Calu3 (cell line): ENCODE measurements around the gene BCAS3. TPM values are rescaled to one million over a fixed set of nuclear protein-coding genes. Genes with fewer than 3 reads are reported as not detected.

Source experiments
- BruUV-seq: library from RNA; stranded (reverse); fragments of 400-500 nt; replicated peaks from 2 replicates; lab custom pipeline; 2021; lab: Mats Ljungman, UMichigan
- CTCF ChIA-PET: fragments of 300-600 bp; sonication (Branson Sonifier 250); formaldehyde crosslinking; loops from one replicate; lab custom pipeline; 2022; ENCODE audit warnings: antibody characterized with exemption; lab: Charles Lee
- DNase-seq: peaks from one replicate; pipeline ENCODE4 v3.0.0; 2022
- H3K27ac Mint-ChIP-seq: one replicate; pipeline ENCODE4 v1.8.0; 2022; ENCODE audit warnings: mixed read lengths; ENCODE audit not compliant: unreplicated experiment
- H3K27me3 Mint-ChIP-seq: one replicate; pipeline ENCODE4 v1.8.0; 2022; ENCODE audit warnings: mixed read lengths; ENCODE audit not compliant: unreplicated experiment
- H3K36me3 Mint-ChIP-seq: one replicate; pipeline ENCODE4 v1.8.0; 2022; ENCODE audit warnings: mild to moderate bottlenecking, moderate library complexity, mixed read lengths; ENCODE audit not compliant: insufficient read depth, unreplicated experiment
- H3K4me1 Mint-ChIP-seq: one replicate; pipeline ENCODE4 v1.8.0; 2022; ENCODE audit warnings: mild to moderate bottlenecking, low read depth, mixed read lengths; ENCODE audit not compliant: unreplicated experiment
- H3K4me3 Mint-ChIP-seq: one replicate; pipeline ENCODE4 v1.8.0; 2022; ENCODE audit warnings: mild to moderate bottlenecking, low read depth, moderate library complexity, mixed read lengths; ENCODE audit not compliant: unreplicated experiment
- H3K9me3 Mint-ChIP-seq: one replicate; pipeline ENCODE4 v1.8.0; 2022; ENCODE audit warnings: low read depth, mixed read lengths; ENCODE audit not compliant: unreplicated experiment
- intact Hi-C: fragments of 100-400 bp; cut with micrococcal nuclease; formaldehyde crosslinking; loops from one replicate; pipeline ENCODE4 v1.10.0; 2022; ENCODE audit not compliant: unreplicated experiment
- total RNA-seq: library from RNA; stranded (reverse); gene quantifications from 2 replicates; pipeline ENCODE4 v1.2.3, GENCODE V29; 2022
- TF ChIP-seq, protein P1 (sequence below): fragments of 200-600 bp; IDR thresholded peaks from one replicate; pipeline ENCODE4 v1.8.0; 2022; ENCODE audit warnings: antibody characterized with exemption; ENCODE audit not compliant: unreplicated experiment

Gene BCAS3
- total RNA-seq, 1 experiment from 2014 or later: 10.9 TPM

GRCh38 chr17:61225178-61225882, 547.7 kb downstream of the BCAS3 start:
- Mint-ChIP-seq H3K27ac (no peak overlapping the region), H3K4me3 (no peak overlapping the region), H3K36me3 (no peaks in the 10 kb centered on the region), H3K9me3 (no peaks in the 10 kb centered on the region), H3K4me1 (no peaks in the 10 kb centered on the region), H3K27me3 (no peaks in the 10 kb centered on the region)
- DNase-seq: no peak
- TF ChIP-seq, protein P1, sequence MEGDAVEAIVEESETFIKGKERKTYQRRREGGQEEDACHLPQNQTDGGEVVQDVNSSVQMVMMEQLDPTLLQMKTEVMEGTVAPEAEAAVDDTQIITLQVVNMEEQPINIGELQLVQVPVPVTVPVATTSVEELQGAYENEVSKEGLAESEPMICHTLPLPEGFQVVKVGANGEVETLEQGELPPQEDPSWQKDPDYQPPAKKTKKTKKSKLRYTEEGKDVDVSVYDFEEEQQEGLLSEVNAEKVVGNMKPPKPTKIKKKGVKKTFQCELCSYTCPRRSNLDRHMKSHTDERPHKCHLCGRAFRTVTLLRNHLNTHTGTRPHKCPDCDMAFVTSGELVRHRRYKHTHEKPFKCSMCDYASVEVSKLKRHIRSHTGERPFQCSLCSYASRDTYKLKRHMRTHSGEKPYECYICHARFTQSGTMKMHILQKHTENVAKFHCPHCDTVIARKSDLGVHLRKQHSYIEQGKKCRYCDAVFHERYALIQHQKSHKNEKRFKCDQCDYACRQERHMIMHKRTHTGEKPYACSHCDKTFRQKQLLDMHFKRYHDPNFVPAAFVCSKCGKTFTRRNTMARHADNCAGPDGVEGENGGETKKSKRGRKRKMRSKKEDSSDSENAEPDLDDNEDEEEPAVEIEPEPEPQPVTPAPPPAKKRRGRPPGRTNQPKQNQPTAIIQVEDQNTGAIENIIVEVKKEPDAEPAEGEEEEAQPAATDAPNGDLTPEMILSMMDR: no peak
- no TSS peak for BruUV-seq
- intact Hi-C loops: no loop called here
- CTCF ChIA-PET: no interaction called here

DNA sequence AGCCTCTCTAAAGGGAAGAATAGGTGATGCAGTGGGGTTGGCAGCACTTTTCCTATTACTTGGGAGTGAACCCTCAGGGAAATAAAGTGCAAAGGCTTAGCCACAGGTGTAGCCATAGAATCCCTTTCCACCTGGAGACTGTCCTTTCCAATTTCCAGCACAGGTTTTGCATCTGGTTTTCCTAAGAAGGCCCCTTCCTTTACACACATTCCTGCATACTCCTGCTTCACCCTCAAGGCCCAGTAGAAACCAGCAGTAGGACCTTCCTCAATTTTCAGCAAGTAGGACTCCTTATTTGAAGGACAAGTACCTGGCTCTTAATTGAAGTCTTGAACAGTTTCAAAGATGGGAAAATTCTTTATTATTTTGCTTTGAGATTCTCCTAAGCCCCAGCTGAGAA, 550.2 kb downstream of the BCAS3 start:
- Mint-ChIP-seq H3K9me3 (no peaks in the 10 kb centered on the region), H3K4me1 (no peaks in the 10 kb centered on the region), H3K27ac (no peak overlapping the region), H3K27me3 (no peaks in the 10 kb centered on the region), H3K36me3 (no peaks in the 10 kb centered on the region), H3K4me3 (no peak overlapping the region)
- intact Hi-C loops: no loop called here
- no peak for DNase-seq
- BruUV-seq: no TSS peak
- TF ChIP-seq, protein P1: no peak
- CTCF ChIA-PET: interaction anchor here (0.6 kb wide), 1 partner anchor 190 kb away, joined by 5 read pairs; no protein-coding TSS in a partner anchor

DNA sequence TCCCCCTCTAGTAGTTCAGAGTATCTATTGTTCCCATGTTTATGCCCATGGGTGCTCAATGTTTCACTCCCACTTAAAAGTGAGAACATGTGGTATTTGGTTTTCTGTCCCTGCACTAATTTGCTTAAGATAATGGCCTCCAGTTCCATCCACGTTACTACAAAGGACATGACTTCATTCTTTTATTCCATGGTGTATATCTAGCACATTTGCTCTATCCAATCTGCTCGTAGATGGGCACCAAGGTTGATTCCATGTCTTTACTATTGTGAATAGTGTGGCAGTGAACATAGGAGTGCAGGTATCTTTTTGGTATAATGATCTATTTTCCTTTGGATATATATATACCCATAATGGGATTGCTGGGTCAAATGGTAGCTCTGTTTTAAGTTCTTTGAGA, 552.8 kb downstream of the BCAS3 start:
- intact Hi-C loops: no loop called here
- no peaks in the 10 kb centered on the region for H3K36me3 Mint-ChIP-seq
- no TSS peak for BruUV-seq
- TF ChIP-seq, protein P1: no peak
- no peaks in the 10 kb centered on the region for H3K9me3 Mint-ChIP-seq
- no peak overlapping the region for H3K27ac Mint-ChIP-seq
- CTCF ChIA-PET: no interaction called here
- no peaks in the 10 kb centered on the region for H3K27me3 Mint-ChIP-seq
- no peaks in the 10 kb centered on the region for H3K4me1 Mint-ChIP-seq
- DNase-seq: no peak
- H3K4me3 Mint-ChIP-seq: no peak overlapping the region

DNA sequence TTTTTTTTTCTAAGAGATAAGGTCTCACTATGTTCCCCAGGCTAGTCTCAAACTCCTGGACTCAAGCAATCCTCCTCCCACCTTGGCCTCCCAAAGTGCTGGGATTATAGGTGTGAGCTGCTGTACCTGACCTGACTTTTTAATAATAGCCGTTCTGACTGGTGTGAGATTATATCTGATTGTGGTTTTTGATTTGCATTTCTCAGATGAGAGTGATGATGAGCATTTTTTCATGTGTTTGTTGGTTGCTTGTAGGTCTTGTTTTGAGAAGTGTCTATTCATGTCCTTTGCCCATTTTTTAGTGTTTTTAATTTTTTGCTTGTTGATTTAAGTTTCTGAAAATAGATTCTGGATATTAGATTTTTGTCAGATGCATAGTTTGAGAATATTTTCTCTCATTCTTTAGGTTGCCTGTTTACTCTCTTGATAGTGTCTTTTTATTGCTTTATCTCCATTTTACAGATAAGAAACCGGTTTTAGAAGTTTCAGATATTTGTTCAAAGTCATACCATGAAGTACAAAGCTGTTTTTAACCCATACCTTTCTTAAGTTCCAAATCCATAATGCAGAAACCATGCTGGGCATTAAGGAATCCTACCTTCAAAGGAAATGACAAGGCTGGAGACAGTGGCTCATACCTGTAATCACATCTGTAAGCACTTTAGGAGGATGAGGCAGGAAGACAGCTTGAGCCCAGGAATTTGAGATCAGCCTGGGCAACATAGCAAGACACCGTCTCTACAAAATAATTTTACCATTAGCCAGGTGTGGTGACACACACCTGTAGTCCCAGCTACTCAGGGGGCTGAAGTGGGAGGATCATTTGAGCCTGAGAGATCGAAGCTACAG, 553.5 kb downstream of the BCAS3 start:
- no peak overlapping the region for H3K27ac Mint-ChIP-seq
- no peaks in the 10 kb centered on the region for H3K4me1 Mint-ChIP-seq
- CTCF ChIA-PET: interaction anchor here (0.6 kb wide), 1 partner anchor 403 kb away, joined by 6 read pairs; no protein-coding TSS in a partner anchor

More for the DNA sequence above, 553.5 kb downstream of the BCAS3 start:
- no TSS peak for BruUV-seq
- H3K9me3 Mint-ChIP-seq: no peaks in the 10 kb centered on the region
- intact Hi-C loops: no loop called here
- TF ChIP-seq, protein P1: no peak
- H3K36me3 Mint-ChIP-seq: no peaks in the 10 kb centered on the region
- H3K4me3 Mint-ChIP-seq: no peak overlapping the region
- no peaks in the 10 kb centered on the region for H3K27me3 Mint-ChIP-seq
- DNase-seq: no peak
